ENCODE data around the gene MTM1. TPM values are rescaled to one million over a fixed set of nuclear protein-coding genes. Genes with fewer than 3 reads are reported as not detected.
A peak's percentile ranks its signal among the peaks of the same experiment; 100 is the strongest.

MTM1 gene
- total RNA-seq, 1 donor from 2014 or later: 28.4 TPM

DNA sequence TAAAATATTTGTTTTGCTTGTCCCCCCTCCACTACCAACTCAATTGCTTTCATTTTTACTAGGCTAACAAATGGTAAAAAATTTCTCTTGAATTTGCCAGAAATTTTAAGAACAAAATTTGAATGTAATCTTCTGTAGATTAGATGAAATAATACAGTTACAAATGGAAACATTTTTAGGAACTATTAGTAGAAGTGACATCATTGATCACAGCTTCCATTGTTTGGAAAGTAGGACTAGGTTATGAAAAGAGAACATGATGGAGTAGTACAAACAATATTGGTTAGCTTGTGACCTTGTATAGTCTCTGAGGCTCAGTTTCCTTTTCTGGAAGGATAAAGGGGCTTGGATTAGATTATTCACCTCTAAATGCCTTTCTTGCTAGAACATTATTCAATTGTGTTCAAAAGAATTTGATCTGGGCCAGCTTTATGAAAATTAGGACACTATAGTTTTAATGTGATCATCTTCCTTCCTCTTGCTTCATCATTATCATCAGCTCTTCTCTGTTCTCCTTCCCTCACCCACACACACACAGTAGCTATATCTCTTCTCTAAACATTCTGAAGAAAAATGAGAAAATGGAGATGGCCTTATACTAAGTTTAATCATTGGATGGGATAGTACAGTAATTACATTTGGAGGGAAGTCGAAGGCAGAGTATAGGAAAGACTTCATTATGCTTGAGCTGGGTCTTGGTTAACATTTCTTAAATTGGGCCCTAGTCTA lies 134.7 kb downstream of the MTM1 start:
- intact Hi-C loops (cut with DNase I): no loop called here
- Histone ChIP-seq H3K36me3 (no peaks in the 10 kb centered on the region), H3K4me1 (no peaks in the 10 kb centered on the region), H3K27ac (no peak overlapping the region), H3K9me3 (no peaks in the 10 kb centered on the region), H3K4me3 (no peak overlapping the region), H3K27me3 (no peaks in the 10 kb centered on the region)
- TF ChIP-seq, protein P1, sequence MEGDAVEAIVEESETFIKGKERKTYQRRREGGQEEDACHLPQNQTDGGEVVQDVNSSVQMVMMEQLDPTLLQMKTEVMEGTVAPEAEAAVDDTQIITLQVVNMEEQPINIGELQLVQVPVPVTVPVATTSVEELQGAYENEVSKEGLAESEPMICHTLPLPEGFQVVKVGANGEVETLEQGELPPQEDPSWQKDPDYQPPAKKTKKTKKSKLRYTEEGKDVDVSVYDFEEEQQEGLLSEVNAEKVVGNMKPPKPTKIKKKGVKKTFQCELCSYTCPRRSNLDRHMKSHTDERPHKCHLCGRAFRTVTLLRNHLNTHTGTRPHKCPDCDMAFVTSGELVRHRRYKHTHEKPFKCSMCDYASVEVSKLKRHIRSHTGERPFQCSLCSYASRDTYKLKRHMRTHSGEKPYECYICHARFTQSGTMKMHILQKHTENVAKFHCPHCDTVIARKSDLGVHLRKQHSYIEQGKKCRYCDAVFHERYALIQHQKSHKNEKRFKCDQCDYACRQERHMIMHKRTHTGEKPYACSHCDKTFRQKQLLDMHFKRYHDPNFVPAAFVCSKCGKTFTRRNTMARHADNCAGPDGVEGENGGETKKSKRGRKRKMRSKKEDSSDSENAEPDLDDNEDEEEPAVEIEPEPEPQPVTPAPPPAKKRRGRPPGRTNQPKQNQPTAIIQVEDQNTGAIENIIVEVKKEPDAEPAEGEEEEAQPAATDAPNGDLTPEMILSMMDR (IDR thresholded peaks at IDR 0.05): no peak
- DNase-seq (no peak), ATAC-seq (peak; percentile 38)

DNA sequence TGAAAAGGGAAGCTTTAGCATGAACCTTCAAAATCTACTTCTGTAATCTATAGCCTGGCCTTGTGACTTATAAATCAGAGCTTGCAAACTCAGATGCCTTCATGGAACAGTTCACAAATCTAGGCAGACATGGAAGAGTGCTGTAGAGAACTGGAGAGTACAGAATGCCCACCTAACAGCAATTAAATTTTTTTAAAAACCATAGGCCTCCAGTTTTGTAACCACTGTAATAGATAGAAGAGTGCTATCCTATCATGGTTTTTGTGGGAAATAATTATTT lies 135.2 kb downstream of the MTM1 start:
- peak; percentile 43 for ATAC-seq
- Histone ChIP-seq H3K36me3 (no peaks in the 10 kb centered on the region), H3K4me3 (no peak overlapping the region), H3K27ac (no peak overlapping the region), H3K4me1 (no peaks in the 10 kb centered on the region), H3K27me3 (no peaks in the 10 kb centered on the region), H3K9me3 (no peaks in the 10 kb centered on the region)
- no peak for DNase-seq
- intact Hi-C loops (cut with DNase I): no loop called here
- TF ChIP-seq, protein P1 (IDR thresholded peaks at IDR 0.05): no peak

DNA sequence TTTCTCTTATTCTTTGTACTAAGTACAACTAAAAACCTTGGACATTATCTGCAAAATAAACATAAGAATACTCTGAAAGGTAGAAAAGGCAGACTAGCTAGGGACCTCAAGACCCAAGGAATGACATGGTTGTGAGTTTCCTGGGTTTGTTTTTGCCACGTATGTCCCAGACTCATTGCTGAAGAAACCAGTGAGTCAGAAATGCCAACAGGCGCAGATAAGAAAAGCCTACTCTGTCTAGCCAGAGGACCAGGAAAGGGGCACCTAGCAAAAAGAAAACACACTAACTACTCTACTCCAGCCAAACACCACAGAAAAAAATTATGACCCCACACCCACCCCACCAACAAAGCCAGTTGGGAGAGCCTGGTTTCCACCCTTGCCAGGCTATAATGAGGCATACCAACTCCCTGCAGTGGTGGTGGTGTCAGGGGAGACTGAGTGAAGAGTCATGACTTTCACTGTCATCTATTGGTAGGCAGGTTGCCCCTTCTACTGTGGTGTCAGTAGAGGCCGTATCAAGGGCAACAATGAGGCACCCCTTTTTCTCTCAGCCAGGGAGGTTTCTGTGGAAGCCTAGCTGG lies 135.7 kb downstream of the MTM1 start:
- ATAC-seq (no peak), DNase-seq (no peak)
- Histone ChIP-seq H3K9me3 (no peaks in the 10 kb centered on the region), H3K4me1 (no peaks in the 10 kb centered on the region), H3K36me3 (no peaks in the 10 kb centered on the region), H3K4me3 (no peak overlapping the region), H3K27me3 (no peaks in the 10 kb centered on the region), H3K27ac (no peak overlapping the region)
- intact Hi-C loops (cut with DNase I): no loop called here
- TF ChIP-seq, protein P1 (IDR thresholded peaks at IDR 0.05): no peak

DNA sequence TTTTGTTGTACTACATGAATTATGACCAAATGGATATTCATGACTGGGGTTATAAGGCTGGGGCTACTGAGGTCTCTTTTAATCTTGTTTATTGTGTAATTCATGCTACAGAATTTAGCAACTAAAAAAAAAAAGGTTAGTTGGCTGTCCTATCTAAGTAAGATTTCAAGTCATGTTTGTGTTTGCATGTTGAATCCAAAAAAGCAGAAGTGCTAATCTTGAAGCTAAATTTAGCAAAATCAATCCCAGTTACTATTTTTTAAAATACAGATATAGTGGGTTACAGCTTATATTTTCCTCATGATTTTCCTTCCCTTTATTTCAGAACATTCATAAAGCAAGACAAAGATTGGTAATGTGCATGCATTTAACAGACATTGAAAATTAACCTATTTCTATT lies 144.2 kb downstream of the MTM1 start:
- H3K4me1 ChIP-seq: no peaks in the 10 kb centered on the region
- no peaks in the 10 kb centered on the region for H3K27me3 ChIP-seq
- ATAC-seq: no peak
- H3K9me3 ChIP-seq: no peaks in the 10 kb centered on the region
- no peak for DNase-seq
- no peak overlapping the region for H3K27ac ChIP-seq
- H3K4me3 ChIP-seq: no peak overlapping the region
- intact Hi-C loops (cut with DNase I): no loop called here
- TF ChIP-seq, protein P1 (IDR thresholded peaks at IDR 0.05): no peak
- H3K36me3 ChIP-seq: no peaks in the 10 kb centered on the region

DNA sequence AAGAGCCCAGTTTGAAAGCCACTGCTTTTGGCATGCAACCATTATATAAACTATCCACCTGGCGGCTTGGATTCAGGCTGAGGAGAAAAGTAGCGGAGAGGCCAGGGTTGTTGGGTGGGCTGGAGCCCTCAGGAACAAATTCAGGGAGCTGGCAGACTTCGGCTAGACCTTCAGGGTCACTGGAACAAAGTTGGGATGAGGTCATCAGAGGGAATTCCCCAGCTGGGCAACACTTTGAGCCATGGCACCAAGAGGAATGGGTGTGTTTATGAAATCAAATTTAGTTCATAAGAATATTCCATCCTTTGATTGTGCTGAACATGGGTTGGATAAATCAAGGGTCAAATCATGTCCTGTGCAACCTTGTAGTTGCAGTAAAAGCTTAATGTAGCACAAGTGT lies 146.8 kb downstream of the MTM1 start:
- DNase-seq: no peak

More for the DNA sequence above, 146.8 kb downstream of the MTM1 start:
- no peaks in the 10 kb centered on the region for H3K9me3 ChIP-seq
- H3K27ac ChIP-seq: no peak overlapping the region
- H3K4me3 ChIP-seq: no peak overlapping the region
- no peaks in the 10 kb centered on the region for H3K4me1 ChIP-seq
- no peak for ATAC-seq
- intact Hi-C loops (cut with DNase I): no loop called here
- H3K36me3 ChIP-seq: no peaks in the 10 kb centered on the region
- TF ChIP-seq, protein P1 (IDR thresholded peaks at IDR 0.05): no peak
- no peaks in the 10 kb centered on the region for H3K27me3 ChIP-seq

Data from upper lobe of right lung (tissue), 1 donor.